HUES6 (cell line): Measurements from ENCODE around the gene PABPC1L2A.
"Not testable (repeated sequence)": the region's sequence is repeated elsewhere in the genome, so short reads cannot be mapped to it uniquely, and the experiment has no call there.

Experiments used
- H3K27ac ChIP-seq: 2 replicates; pipeline ENCODE4 v1.7.0; 2013; ENCODE audit warnings: low read depth, mild to moderate bottlenecking, low read length, inconsistent platforms
- H3K27me3 ChIP-seq: 2 replicates; pipeline ENCODE4 v1.6.1; 2013; ENCODE audit warnings: low read length; ENCODE audit not compliant: control insufficient read depth, insufficient read depth
- H3K36me3 ChIP-seq: 2 replicates; pipeline ENCODE4 v1.6.1; 2013; ENCODE audit warnings: low read length; ENCODE audit not compliant: control insufficient read depth, insufficient read depth
- H3K4me1 ChIP-seq: 2 replicates; pipeline ENCODE4 v1.6.1; 2013; ENCODE audit warnings: low read length; ENCODE audit not compliant: control insufficient read depth, insufficient read depth
- H3K4me3 ChIP-seq: 2 replicates; pipeline ENCODE4 v1.5.1; 2013; ENCODE audit warnings: low read depth, low read length
- H3K9ac ChIP-seq: one replicate; pipeline ENCODE4 v1.6.1; 2013; ENCODE audit warnings: mild to moderate bottlenecking, low read length
- H3K9me3 ChIP-seq: 2 replicates; pipeline ENCODE4 v1.6.1; 2013; ENCODE audit warnings: low read depth, low read length; ENCODE audit not compliant: control insufficient read depth, insufficient read depth

Gene PABPC1L2A

GRCh38 chrX:73079024-73079562 lies at the start of gene PABPC1L2A:
Gene PABPC1L2A, minus strand, starts transcription at chrX:73079512. Its CDS starts 126 bp downstream, at chrX:73079386.
- H3K36me3 ChIP-seq, H3K9ac ChIP-seq, H3K27ac ChIP-seq, H3K4me1 ChIP-seq, H3K4me3 ChIP-seq, H3K9me3 ChIP-seq: not testable (repeated sequence)
- peaks cover 35% of the 10 kb centered on the region for H3K27me3 ChIP-seq

- Histone ChIP-seq H3K4me1 (no peaks in the 10 kb centered on the region), H3K36me3 (no peaks in the 10 kb centered on the region), H3K9me3 (peaks cover 11% of the 10 kb centered on the region; the same call in 1 of the 2 replicates), H3K9ac (no peak overlapping the region), H3K27ac (no peak overlapping the region), H3K27me3 (no peaks in the 10 kb centered on the region; the same call in 1 of the 2 replicates), H3K4me3 (peak overlapping the region; percentile 65)
These were observed 48.5 kb upstream of the PABPC1L2A start for GRCh38 chrX:73127700-73128241.

- peaks cover 11% of the 10 kb centered on the region; the same call in 1 of the 2 replicates for H3K9me3 ChIP-seq
- no peak overlapping the region for H3K9ac ChIP-seq
- H3K27me3 ChIP-seq, result no peaks in the 10 kb centered on the region; the same call in 1 of the 2 replicates
- H3K36me3 ChIP-seq, result no peaks in the 10 kb centered on the region
- no peak overlapping the region for H3K4me3 ChIP-seq
- H3K27ac ChIP-seq, result no peak overlapping the region
- H3K4me1 ChIP-seq, result no peaks in the 10 kb centered on the region
These were observed 46.9 kb upstream of the PABPC1L2A start for GRCh38 chrX:73126240-73126639.

- not testable (repeated sequence) for H3K4me3 ChIP-seq, H3K4me1 ChIP-seq, H3K27ac ChIP-seq, H3K36me3 ChIP-seq, H3K9ac ChIP-seq, H3K27me3 ChIP-seq
- H3K9me3 ChIP-seq, result peaks cover 25% of the 10 kb centered on the region; the same call in 1 of the 2 replicates
These were observed 20.2 kb upstream of the PABPC1L2A start for GRCh38 chrX:73099505-73099904.

GRCh38 chrX:73086766-73087165 lies 7.5 kb upstream of the PABPC1L2A start:
- H3K27me3 ChIP-seq, H3K36me3 ChIP-seq, H3K27ac ChIP-seq, H3K4me3 ChIP-seq, H3K9ac ChIP-seq, H3K4me1 ChIP-seq, H3K9me3 ChIP-seq: not testable (repeated sequence)

GRCh38 chrX:73079884-73080283 lies 572 bp upstream of the PABPC1L2A start:
- H3K36me3 ChIP-seq, result not testable (repeated sequence)

GRCh38 chrX:73078597-73078996 lies 715 bp downstream of the PABPC1L2A start:
- not testable (repeated sequence) for H3K36me3 ChIP-seq, H3K27ac ChIP-seq, H3K9me3 ChIP-seq, H3K4me1 ChIP-seq, H3K9ac ChIP-seq, H3K4me3 ChIP-seq
- peaks cover 40% of the 10 kb centered on the region for H3K27me3 ChIP-seq

More at GRCh38 chrX:73079884-73080283, 572 bp upstream of the PABPC1L2A start:
- H3K9ac ChIP-seq, H3K9me3 ChIP-seq, H3K27ac ChIP-seq, H3K4me1 ChIP-seq, H3K4me3 ChIP-seq: not testable (repeated sequence)
- H3K27me3 ChIP-seq, result peaks cover 29% of the 10 kb centered on the region

- no peak overlapping the region for H3K27ac ChIP-seq
- H3K9me3 ChIP-seq, result peaks cover 6% of the 10 kb centered on the region; the same call in 1 of the 2 replicates
- no peaks in the 10 kb centered on the region for H3K36me3 ChIP-seq
- no peak overlapping the region for H3K9ac ChIP-seq
- H3K27me3 ChIP-seq, result peaks cover 56% of the 10 kb centered on the region
- no peak overlapping the region for H3K4me3 ChIP-seq
- H3K4me1 ChIP-seq, result no peaks in the 10 kb centered on the region
These were observed 2.5 kb downstream of the PABPC1L2A start for GRCh38 chrX:73076838-73077237.

GRCh38 chrX:73069365-73070035 lies 9.8 kb downstream of the PABPC1L2A start:
- H3K9ac ChIP-seq, result no peak overlapping the region
- no peak overlapping the region for H3K27ac ChIP-seq
- H3K27me3 ChIP-seq, result peaks cover 25% of the 10 kb centered on the region
- peaks cover 51% of the 10 kb centered on the region for H3K9me3 ChIP-seq
- H3K4me1 ChIP-seq, result no peaks in the 10 kb centered on the region
- no peak overlapping the region for H3K4me3 ChIP-seq
- no peaks in the 10 kb centered on the region for H3K36me3 ChIP-seq

GRCh38 chrX:73068467-73069364 lies 10.6 kb downstream of the PABPC1L2A start:
- Histone ChIP-seq H3K27me3 (peaks cover 17% of the 10 kb centered on the region), H3K4me3 (no peak overlapping the region), H3K9me3 (peaks cover 51% of the 10 kb centered on the region), H3K27ac (no peak overlapping the region), H3K4me1 (no peaks in the 10 kb centered on the region), H3K9ac (no peak overlapping the region), H3K36me3 (no peaks in the 10 kb centered on the region)
